Neural cell (in vitro differentiated cells): ENCODE data around the gene SLC4A5. TPM values are rescaled to one million over a fixed set of nuclear protein-coding genes. Genes with fewer than 3 reads are reported as not detected.

Source experiments
- H2AFZ ChIP-seq: fragments of 200-600, 300-800 bp; sonication (generic), shearing (Covaris generic); 2 replicates; pipeline ENCODE4 v1.6.0; 2014; ENCODE audit warnings: low read depth, mild to moderate bottlenecking, antibody characterized with exemption, low read length, moderate library complexity
- H3F3A ChIP-seq: fragments of 200-600 bp; shearing (Covaris generic); 2 replicates; pipeline ENCODE4 v1.6.1; 2016; ENCODE audit warnings: mild to moderate bottlenecking, moderate library complexity, mixed read lengths, antibody characterized with exemption, low read length; ENCODE audit not compliant: insufficient read depth, poor library complexity, severe bottlenecking
- H3K27ac ChIP-seq: fragments of 200-600, 300-800 bp; sonication (generic), shearing (Covaris generic); 2 replicates; pipeline ENCODE4 v1.5.1; 2014; ENCODE audit warnings: mild to moderate bottlenecking, low read length, moderate library complexity
- H3K27me3 ChIP-seq: fragments of 300-800, 200-600 bp; sonication (generic), shearing (Covaris generic); 2 replicates; pipeline ENCODE4 v1.6.0; 2014; ENCODE audit warnings: mild to moderate bottlenecking, low read depth, low read length, moderate library complexity; ENCODE audit not compliant: insufficient read depth
- H3K36me3 ChIP-seq: fragments of 300-800, 200-600 bp; sonication (generic), shearing (Covaris generic); 2 replicates; pipeline ENCODE4 v1.5.1; 2014; ENCODE audit warnings: mild to moderate bottlenecking, antibody characterized with exemption, low read length, moderate library complexity; ENCODE audit not compliant: insufficient read depth
- H3K4me2 ChIP-seq: fragments of 300-800, 200-600 bp; sonication (generic), shearing (Covaris generic); 2 replicates; pipeline ENCODE4 v1.6.0; 2014; ENCODE audit warnings: mild to moderate bottlenecking, low read length
- H3K4me3 ChIP-seq: fragments of 300-800, 200-600 bp; sonication (generic), shearing (Covaris generic); 2 replicates; pipeline ENCODE4 v1.5.1; 2014; ENCODE audit warnings: mild to moderate bottlenecking, low read length, moderate library complexity
- H3K79me2 ChIP-seq: fragments of 200-600 bp; shearing (Covaris generic); replicated peaks from 2 replicates; pipeline ENCODE4 v1.6.0; 2014; ENCODE audit warnings: mild to moderate bottlenecking, low read length, moderate library complexity; ENCODE audit not compliant: insufficient read depth
- H3K9ac ChIP-seq: fragments of 300-800, 200-600 bp; sonication (generic), shearing (Covaris generic); 2 replicates; pipeline ENCODE4 v1.6.1; 2016; ENCODE audit warnings: mild to moderate bottlenecking, low read length, mixed read lengths
- H3K9me2 ChIP-seq: fragments of 200-600 bp; shearing (Covaris generic); 2 replicates; pipeline ENCODE4 v1.6.1; 2016; ENCODE audit warnings: mild to moderate bottlenecking, low read length, mixed read lengths; ENCODE audit not compliant: insufficient read depth
- H3K9me3 ChIP-seq: fragments of 200-600, 300-800 bp; sonication (generic), shearing (Covaris generic); 2 replicates; pipeline ENCODE4 v1.6.1; 2016; ENCODE audit warnings: mild to moderate bottlenecking, mixed run types, low read length, moderate library complexity, mixed read lengths
- H4K20me1 ChIP-seq: fragments of 200-600 bp; shearing (Covaris generic); 2 replicates; pipeline ENCODE4 v1.6.1; 2016; ENCODE audit warnings: mild to moderate bottlenecking, mixed run types; ENCODE audit not compliant: insufficient read depth
- CTCF ChIP-seq: fragments of 450-650 bp; IDR thresholded peaks from 2 replicates; pipeline ENCODE4 v1.5.1; 2014; ENCODE audit warnings: antibody characterized with exemption, mild to moderate bottlenecking, moderate library complexity; ENCODE audit not compliant: poor library complexity, severe bottlenecking
- EP300 ChIP-seq: fragments of 450-650 bp; conservative IDR thresholded peaks from 2 replicates; pipeline ENCODE4 v1.6.1; 2014; ENCODE audit warnings: antibody characterized with exemption, mild to moderate bottlenecking, moderate library complexity; ENCODE audit not compliant: poor library complexity, severe bottlenecking
- EZH2 ChIP-seq: fragments of 200-600, 300-800 bp; shearing (Covaris generic), sonication (generic); IDR thresholded peaks from 2 replicates; pipeline ENCODE4 v1.6.1; 2014; ENCODE audit warnings: antibody characterized with exemption, low read length, borderline replicate concordance, mild to moderate bottlenecking; ENCODE audit not compliant: insufficient read depth, poor library complexity, severe bottlenecking
- MXI1 ChIP-seq: fragments of 450-650 bp; conservative IDR thresholded peaks from 2 replicates; pipeline ENCODE4 v1.6.1; 2014; ENCODE audit warnings: antibody characterized with exemption, mild to moderate bottlenecking; ENCODE audit not compliant: poor library complexity, severe bottlenecking
- POLR2AphosphoS5 ChIP-seq: IDR thresholded peaks from 2 replicates; pipeline ENCODE4 v1.6.1; 2012
- RAD21 ChIP-seq: fragments of 450-650 bp; conservative IDR thresholded peaks from 2 replicates; pipeline ENCODE4 v1.6.1; 2014; ENCODE audit warnings: antibody characterized with exemption, mild to moderate bottlenecking, moderate library complexity
- REST ChIP-seq: IDR thresholded peaks from 2 replicates; pipeline ENCODE4 v1.6.1; 2012; ENCODE audit warnings: borderline replicate concordance
- SMC3 ChIP-seq: fragments of 450-650 bp; conservative IDR thresholded peaks from 2 replicates; pipeline ENCODE4 v1.6.1; 2014; ENCODE audit warnings: antibody characterized with exemption, mild to moderate bottlenecking, moderate library complexity; ENCODE audit not compliant: poor library complexity
- TAF1 ChIP-seq: IDR thresholded peaks from 2 replicates; pipeline ENCODE4 v1.6.1; 2012; ENCODE audit warnings: low read depth
- polyA plus RNA-seq: library from polyadenylated mRNA; depleted of rRNA; stranded (reverse); fragments of >200 nt; gene quantifications from 2 replicates; pipeline ENCODE4 v1.2.3, GENCODE V29; 2014

Gene SLC4A5
- polyA plus RNA-seq, 1 donor from 2014 or later = 3.9 TPM

DNA sequence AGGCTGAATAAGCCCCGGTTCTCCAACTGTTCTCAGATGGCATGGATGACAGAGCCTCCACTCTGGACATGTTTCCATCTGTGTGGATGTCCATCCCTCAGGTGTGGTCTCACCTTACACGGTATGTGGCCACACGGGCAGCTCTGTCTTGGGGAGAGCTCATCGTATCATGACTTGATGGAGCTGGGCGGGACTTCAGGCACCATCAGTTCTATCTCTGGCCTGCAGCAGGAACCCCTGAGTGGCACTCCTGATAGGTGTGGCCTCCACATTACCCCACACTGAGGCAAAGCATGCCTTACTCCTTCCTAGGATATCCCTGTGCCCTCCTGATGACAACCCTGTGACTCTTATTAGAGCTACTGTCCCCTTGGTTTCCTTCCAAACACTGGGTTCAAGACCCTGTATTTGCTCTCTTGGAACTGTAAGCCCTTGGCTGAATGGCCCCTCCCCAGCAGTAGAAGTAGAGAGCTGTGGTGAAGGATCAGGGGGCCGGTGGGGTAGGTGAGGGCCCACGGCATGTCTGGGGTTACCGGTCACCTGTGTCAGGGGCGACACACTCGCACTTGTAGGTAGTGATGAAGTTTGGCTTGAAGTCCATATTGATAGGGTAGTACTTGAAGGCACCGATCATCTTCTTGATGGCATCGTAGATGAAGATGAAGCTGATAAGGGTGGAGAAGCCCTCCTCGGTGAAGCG is 96.6 kb downstream of the SLC4A5 start:
- Histone ChIP-seq H3K36me3 (no peaks in the 10 kb centered on the region), H2AFZ (no peak overlapping the region), H3K79me2 (no peaks in the 10 kb centered on the region), H3K9ac (no peak overlapping the region), H4K20me1 (no peaks in the 10 kb centered on the region), H3K4me3 (no peak overlapping the region), H3F3A (no peaks in the 10 kb centered on the region), H3K9me2 (no peaks in the 10 kb centered on the region), H3K27ac (no peak overlapping the region), H3K27me3 (no peaks in the 10 kb centered on the region), H3K9me3 (no peaks in the 10 kb centered on the region), H3K4me2 (no peak overlapping the region)
- TF ChIP-seq EZH2 (no peak), POLR2AphosphoS5 (no peak), RAD21 (no peak), MXI1 (no peak), TAF1 (no peak), EP300 (no peak), CTCF (no peak), SMC3 (no peak), REST (no peak)

GRCh38 chr2:74244286-74244685 is 98.9 kb downstream of the SLC4A5 start:
- no peaks in the 10 kb centered on the region for H3K79me2 ChIP-seq
- H2AFZ ChIP-seq = no peak overlapping the region
- H3K27me3 ChIP-seq = no peaks in the 10 kb centered on the region
- no peak overlapping the region for H3K9ac ChIP-seq
- TF ChIP-seq MXI1 (no peak), RAD21 (no peak), SMC3 (no peak), REST (no peak), TAF1 (no peak), POLR2AphosphoS5 (no peak), EP300 (no peak), EZH2 (no peak), CTCF (no peak)
- no peak overlapping the region for H3K27ac ChIP-seq
- no peaks in the 10 kb centered on the region for H3F3A ChIP-seq
- H4K20me1 ChIP-seq = no peaks in the 10 kb centered on the region
- no peaks in the 10 kb centered on the region for H3K36me3 ChIP-seq
- H3K4me2 ChIP-seq = no peak overlapping the region
- H3K9me3 ChIP-seq = no peaks in the 10 kb centered on the region
- no peaks in the 10 kb centered on the region for H3K9me2 ChIP-seq
- H3K4me3 ChIP-seq = no peak overlapping the region
